Thyroid gland (tissue), 4 donors: ENCODE measurements around the gene PKNOX2. TPM values are rescaled to one million over a fixed set of nuclear protein-coding genes. Genes with fewer than 3 reads are reported as not detected.

ENCODE experiments used
- DNase-seq, 2 donors: peaks; one replicate each; pipeline ENCODE4 v3.0.0-alpha.2; 2019
- H3K27ac ChIP-seq, 3 donors: fragments of 200-600 bp; sonication (generic); 1 replicate in 2 of 3; 2 replicates in 1 of 3; pipeline ENCODE4 v1.5.1; 2016 to 2019; ENCODE audit warnings: mild to moderate bottlenecking in 1 of 3, moderate library complexity in 1 of 3
- H3K27me3 ChIP-seq: fragments of 200-600 bp; sonication (generic); one replicate; pipeline ENCODE4 v1.5.1; 2019
- H3K36me3 ChIP-seq, 2 donors: fragments of 200-600 bp; sonication (generic); one replicate each; pipeline ENCODE4 v1.5.1; 2016 to 2019
- H3K4me1 ChIP-seq, 2 donors: fragments of 200-600 bp; sonication (generic); one replicate each; pipeline ENCODE4 v1.5.1; 2017 to 2019
- H3K4me3 ChIP-seq, 3 donors: fragments of 200-600 bp; sonication (generic); replicated peaks in 1 of 3; 1 replicate in 2 of 3; 2 replicates in 1 of 3; pipeline ENCODE4 v1.5.1; 2016; ENCODE audit warnings: mild to moderate bottlenecking in 1 of 3
- H3K9me3 ChIP-seq: fragments of 200-600 bp; sonication (generic); one replicate; pipeline ENCODE4 v1.5.1; 2017
- CTCF ChIP-seq, 6 experiments: fragments of 200-600 bp in 3 of 6; fragments of 450-650 bp in 3 of 6; sonication (generic) in 3 of 6; IDR thresholded peaks; one replicate each; pipeline ENCODE4 v1.5.1; 2016 to 2019; ENCODE audit warnings: antibody characterized with exemption in 6 of 6, mild to moderate bottlenecking in 2 of 6, inconsistent platforms in 1 of 6, moderate library complexity in 1 of 6
- POLR2A ChIP-seq, 2 donors: fragments of 450-650 bp; IDR thresholded peaks; one replicate each; pipeline ENCODE4 v1.6.1; 2017; ENCODE audit warnings: antibody characterized with exemption in 2 of 2, mild to moderate bottlenecking in 2 of 2, moderate library complexity in 1 of 2
- WGBS, 2 donors: methylation state at CpG; one replicate each; pipeline ENCODE4 v1.1.5; 2017; 5-methylcytosine and 5-hydroxymethylcytosine counted together
- intact Hi-C: fragments of 100-400 bp; cut with DNase I; formaldehyde crosslinking; loops from one replicate; pipeline ENCODE4 v1.15.1; 2023
- total RNA-seq, 4 donors: library from RNA; depleted of rRNA; stranded (reverse); fragments of >200 nt; gene quantifications; one replicate each; pipeline ENCODE4 v1.2.3, GENCODE V29; 2016

PKNOX2 gene
- total RNA-seq, 4 donors from 2014 or later: 6.3 to 28.0 (median 18.7) TPM

- Histone ChIP-seq H3K27ac (no peak overlapping the region), H3K4me1 (peaks cover 0 to 3% of the 10 kb centered on the region in 2 donors), H3K9me3 (no peaks in the 10 kb centered on the region), H3K36me3 (no peaks in the 10 kb centered on the region), H3K27me3 (no peaks in the 10 kb centered on the region), H3K4me3 (no peak overlapping the region)
- no peak for TF ChIP-seq POLR2A (IDR thresholded peaks at IDR 0.05)
- no peak for TF ChIP-seq CTCF (IDR thresholded peaks at IDR 0.05)
- intact Hi-C loops: no loop called here
- DNase-seq: no peak
- 85 to 96% methylated on average over 3 of the region's 3 CpGs for WGBS, 2 donors
These were observed 283.6 kb downstream of the PKNOX2 start for GRCh38 chr11:125448136-125448535.

GRCh38 chr11:125449565-125449964 lies 285.0 kb downstream of the PKNOX2 start:
- 87 to 97% methylated on average over 2 of the region's 2 CpGs for WGBS, 2 donors
- no peak for DNase-seq
- no peaks in the 10 kb centered on the region for H3K9me3 ChIP-seq
- TF ChIP-seq POLR2A (IDR thresholded peaks at IDR 0.05) (no peak), CTCF (IDR thresholded peaks at IDR 0.05) (no peak)
- H3K36me3 ChIP-seq: no peaks in the 10 kb centered on the region
- intact Hi-C loops: no loop called here
- H3K27ac ChIP-seq: no peak overlapping the region
- no peak overlapping the region for H3K4me3 ChIP-seq
- peaks cover 0 to 3% of the 10 kb centered on the region in 2 donors for H3K4me1 ChIP-seq
- H3K27me3 ChIP-seq: no peaks in the 10 kb centered on the region

- no peak overlapping the region for H3K4me3 ChIP-seq
- intact Hi-C loops: no loop called here
- no peaks in the 10 kb centered on the region for H3K9me3 ChIP-seq
- 34% methylated on average over 10 of the region's 10 CpGs for WGBS, 2 donors
- H3K4me1 ChIP-seq: peaks cover 0 to 3% of the 10 kb centered on the region in 2 donors
- DNase-seq: peak; percentile 8 to 20
- H3K36me3 ChIP-seq: no peaks in the 10 kb centered on the region
- TF ChIP-seq POLR2A (IDR thresholded peaks at IDR 0.05) (no peak), CTCF (IDR thresholded peaks at IDR 0.05) (no peak)
- H3K27me3 ChIP-seq: no peaks in the 10 kb centered on the region
- H3K27ac ChIP-seq: no peak overlapping the region
These were observed 287.0 kb downstream of the PKNOX2 start for GRCh38 chr11:125451400-125452124.

GRCh38 chr11:125452125-125452470 lies 287.5 kb downstream of the PKNOX2 start:
- no peak for TF ChIP-seq CTCF (IDR thresholded peaks at IDR 0.05)
- TF ChIP-seq POLR2A (IDR thresholded peaks at IDR 0.05): no peak
- H3K4me1 ChIP-seq: peaks cover 0 to 3% of the 10 kb centered on the region in 2 donors
- DNase-seq: no peak
- H3K36me3 ChIP-seq: no peaks in the 10 kb centered on the region
- no peaks in the 10 kb centered on the region for H3K27me3 ChIP-seq
- H3K9me3 ChIP-seq: no peaks in the 10 kb centered on the region
- H3K4me3 ChIP-seq: no peak overlapping the region
- no peak overlapping the region for H3K27ac ChIP-seq
- 90 to 94% methylated on average over 7 of the region's 7 CpGs for WGBS, 2 donors
- intact Hi-C loops: no loop called here

- H3K4me3 ChIP-seq: no peak overlapping the region
- no peaks in the 10 kb centered on the region for H3K27me3 ChIP-seq
- no peak overlapping the region for H3K27ac ChIP-seq
- H3K4me1 ChIP-seq: peaks cover 0 to 3% of the 10 kb centered on the region in 2 donors
- no peaks in the 10 kb centered on the region for H3K36me3 ChIP-seq
- 89 to 93% methylated on average over 6 of the region's 6 CpGs for WGBS, 2 donors
- no peaks in the 10 kb centered on the region for H3K9me3 ChIP-seq
- no peak for DNase-seq
- intact Hi-C loops: no loop called here
- no peak for TF ChIP-seq POLR2A (IDR thresholded peaks at IDR 0.05)
- TF ChIP-seq CTCF (IDR thresholded peaks at IDR 0.05): no peak
These were observed 289.5 kb downstream of the PKNOX2 start for GRCh38 chr11:125454047-125454446.
